GM21367 (cell line): ENCODE results near the gene RAP1B.
"Not testable (repeated sequence)": the region's sequence is repeated elsewhere in the genome, so short reads cannot be mapped to it uniquely, and the experiment has no call there.

Experiments used
- ATAC-seq: cut with Tn5 transposase; IDR thresholded peaks from one replicate; pipeline ENCODE4 v1.9.1; 2021; ENCODE audit not compliant: unreplicated experiment

Gene RAP1B

GRCh38 chr12:68632486-68632885 is 21.8 kb downstream of the RAP1B start:
- ATAC-seq: no peak

- ATAC-seq: no peak
These were observed 23.2 kb downstream of the RAP1B start for GRCh38 chr12:68633614-68634558.

GRCh38 chr12:68636268-68636667 is 25.6 kb downstream of the RAP1B start:
- ATAC-seq: no peak

- not testable (repeated sequence) for ATAC-seq
These were observed 26.7 kb downstream of the RAP1B start for GRCh38 chr12:68637439-68637838.

DNA sequence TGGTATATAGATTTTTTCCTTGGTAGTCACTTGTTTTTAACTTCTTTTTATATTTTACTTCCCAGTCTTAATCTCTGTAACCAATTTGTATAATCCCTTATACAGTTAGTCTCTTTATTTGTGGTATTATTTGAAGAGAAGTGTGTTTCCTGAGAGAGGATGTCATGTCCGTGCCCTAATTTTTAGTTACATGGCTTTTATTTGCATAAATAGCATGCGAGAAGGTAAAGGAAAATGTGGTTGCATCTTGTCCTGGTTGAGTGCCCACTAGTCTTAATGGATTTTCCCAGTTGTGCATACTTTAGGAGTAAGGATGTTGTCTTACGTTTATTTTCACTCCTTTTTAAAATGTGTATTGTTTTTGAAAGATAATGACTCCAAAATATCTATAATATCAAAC is 27.5 kb downstream of the RAP1B start:
- no peak for ATAC-seq

DNA sequence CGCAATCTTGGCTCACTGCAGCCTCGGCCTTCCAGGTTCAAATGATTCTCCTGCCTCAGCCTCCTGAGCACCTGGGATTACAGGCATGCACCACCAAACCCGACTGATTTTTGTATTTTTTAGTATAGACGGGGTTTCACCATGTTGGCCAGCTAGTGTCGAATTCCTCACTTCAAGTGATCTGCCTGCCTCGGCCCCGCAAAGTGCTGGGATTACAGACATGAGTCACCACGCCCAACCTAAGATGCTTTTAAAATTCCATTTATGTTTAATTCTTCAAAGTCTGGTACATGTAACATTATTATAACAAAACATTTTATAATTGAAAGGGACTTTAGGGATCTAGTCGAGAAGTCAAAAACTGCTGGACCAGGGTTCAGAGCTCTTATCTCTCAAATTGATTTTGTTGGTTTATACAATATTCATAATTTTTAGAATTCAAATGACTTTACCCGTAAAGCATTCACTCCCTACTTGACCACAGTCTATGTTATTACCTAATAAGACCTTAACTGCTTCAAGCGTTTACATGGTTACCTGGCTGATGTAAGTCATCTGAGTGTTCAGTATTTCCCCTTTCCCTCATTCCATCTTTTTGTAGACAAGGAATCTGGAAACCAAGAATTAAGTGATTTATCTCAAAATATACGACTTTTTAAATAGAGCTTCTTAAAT is 28.2 kb downstream of the RAP1B start:
- no peak for ATAC-seq

DNA sequence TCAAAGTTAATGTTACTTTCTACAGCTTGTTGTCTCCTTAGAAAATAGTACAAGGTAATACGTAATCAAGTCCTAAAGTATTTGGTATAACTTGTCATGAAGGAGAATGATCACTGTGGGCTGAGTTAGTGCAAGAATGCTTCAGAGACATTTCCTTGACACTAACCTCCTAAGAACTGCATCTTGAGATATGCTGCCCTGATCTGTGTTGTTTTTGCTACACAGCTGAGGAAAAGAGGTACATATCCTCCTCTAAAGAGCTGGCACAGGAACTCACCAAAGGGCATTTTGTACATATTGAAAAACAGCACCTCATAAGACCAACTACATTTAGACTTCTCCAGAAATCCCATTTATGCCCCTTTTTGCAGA is 28.7 kb downstream of the RAP1B start:
- ATAC-seq: no peak

DNA sequence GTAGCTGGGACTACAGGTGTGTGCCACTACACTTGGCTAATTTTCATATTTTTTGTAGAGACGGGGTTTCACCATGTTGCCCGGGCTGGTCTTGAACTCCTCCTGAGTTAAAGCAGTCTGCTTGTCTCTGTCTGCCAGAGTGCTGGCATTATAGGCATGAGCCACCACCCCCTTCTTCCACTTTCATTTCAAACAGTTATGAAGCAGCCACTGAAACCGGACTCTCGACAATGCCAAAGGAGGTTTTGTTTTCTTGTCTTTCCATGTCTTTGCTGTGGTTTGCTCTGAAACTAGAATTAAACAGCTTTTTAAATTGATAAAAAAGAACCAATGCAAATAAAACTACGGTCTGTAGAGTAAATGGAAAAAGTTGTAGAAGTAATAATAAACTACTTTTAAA is 30.4 kb downstream of the RAP1B start:
- ATAC-seq: peak; percentile 82

- no peak for ATAC-seq
These were observed 35.8 kb downstream of the RAP1B start for GRCh38 chr12:68646484-68646883.

- no peak for ATAC-seq
These were observed 36.8 kb downstream of the RAP1B start for GRCh38 chr12:68647507-68647906.

GRCh38 chr12:68648179-68648578 is 37.5 kb downstream of the RAP1B start:
- ATAC-seq: no peak

GRCh38 chr12:68665016-68665569 is 54.4 kb downstream of the RAP1B start:
- ATAC-seq: no peak

DNA sequence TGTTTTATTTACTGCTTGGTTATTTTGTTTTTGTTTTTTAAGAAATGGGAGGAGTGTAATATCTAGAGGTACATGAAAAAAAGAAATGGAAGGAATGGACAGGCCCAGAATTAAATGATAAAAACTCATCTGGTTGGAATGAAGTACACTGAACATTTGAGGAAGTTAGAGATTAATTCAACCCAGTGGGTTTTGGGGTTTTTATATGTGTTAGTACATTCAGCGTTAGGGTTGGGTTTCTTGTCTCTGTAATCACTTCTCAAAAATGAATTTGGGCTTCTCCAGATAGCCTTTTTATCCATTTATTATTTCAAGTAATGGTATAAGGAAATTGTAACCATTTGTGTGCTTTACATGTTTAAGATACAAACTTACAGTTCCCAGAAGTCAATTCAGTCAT is 56.6 kb downstream of the RAP1B start:
- ATAC-seq: no peak

GRCh38 chr12:68667896-68668295 is 57.2 kb downstream of the RAP1B start:
- no peak for ATAC-seq

DNA sequence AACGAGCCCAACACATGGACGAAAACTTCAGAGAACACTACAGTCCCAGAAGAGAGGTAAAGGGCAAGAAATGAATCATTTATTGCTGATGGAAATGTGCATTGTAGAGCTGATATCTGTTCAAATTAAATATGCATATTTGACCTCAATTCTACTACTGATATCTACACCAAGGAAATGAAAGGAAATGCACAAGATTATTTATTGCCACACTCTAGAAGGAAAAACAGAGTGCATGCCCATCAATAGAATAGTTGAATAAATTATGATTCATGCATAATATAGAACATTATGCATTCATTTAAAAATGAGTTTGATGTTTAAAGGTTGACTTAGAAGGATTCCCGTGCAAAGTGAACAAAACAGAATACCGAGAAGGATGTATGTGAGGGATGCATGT is 60.5 kb downstream of the RAP1B start:
- ATAC-seq: no peak

DNA sequence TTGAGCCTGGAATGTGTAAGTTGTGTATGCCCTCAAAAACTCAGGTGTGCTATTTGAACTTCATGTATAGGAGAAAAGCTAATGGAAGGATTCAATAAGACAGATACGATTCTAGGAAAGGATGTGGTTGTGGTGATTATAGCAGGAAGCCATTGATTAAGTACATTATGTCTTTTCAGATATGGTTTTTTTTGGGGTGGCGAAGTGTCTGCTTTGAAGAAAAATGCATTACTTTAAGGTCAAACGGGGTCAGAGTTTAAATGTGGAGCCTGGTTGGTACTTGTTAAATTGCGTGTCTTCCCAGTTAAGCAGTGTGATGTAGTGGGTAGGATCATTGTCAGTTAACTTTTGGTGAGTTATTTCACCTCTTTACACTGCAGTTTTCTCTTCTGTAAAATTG is 63.1 kb downstream of the RAP1B start:
- no peak for ATAC-seq

GRCh38 chr12:68674376-68674775 is 63.7 kb downstream of the RAP1B start:
- ATAC-seq: no peak

DNA sequence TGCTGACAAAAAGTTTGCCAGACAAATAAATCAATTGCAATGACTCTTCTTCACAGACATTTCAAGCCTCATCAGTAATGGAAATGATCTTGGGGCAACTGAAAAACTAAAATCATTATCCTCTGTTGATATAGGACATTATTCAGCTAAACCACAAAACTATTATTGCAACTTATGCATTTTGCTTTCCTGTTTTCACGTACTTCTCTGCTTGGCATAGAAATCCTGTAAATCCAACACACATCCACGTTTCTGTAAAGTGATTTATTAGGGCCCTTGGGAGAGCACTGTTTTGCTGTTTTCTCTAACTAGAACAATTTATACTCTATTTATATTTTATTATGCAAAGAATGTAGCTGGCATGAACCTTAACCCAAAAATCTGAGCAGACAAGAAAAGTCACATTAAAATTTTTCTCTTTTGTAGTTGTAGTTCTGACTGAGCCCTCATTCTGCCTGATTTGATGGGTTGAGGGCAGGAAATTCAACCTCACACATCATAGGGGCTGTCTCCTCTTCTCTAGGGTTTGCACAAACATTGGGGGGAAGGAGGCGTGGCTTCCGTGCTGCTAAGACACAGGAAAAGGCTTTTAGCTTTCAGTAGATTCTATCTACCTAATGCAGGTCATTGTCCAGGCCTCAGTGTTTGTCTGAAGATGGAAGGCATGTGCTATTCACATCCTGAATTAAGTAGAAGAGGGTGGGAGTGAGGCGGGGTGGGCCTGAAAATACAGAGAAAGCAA is 64.6 kb downstream of the RAP1B start:
- no peak for ATAC-seq

DNA sequence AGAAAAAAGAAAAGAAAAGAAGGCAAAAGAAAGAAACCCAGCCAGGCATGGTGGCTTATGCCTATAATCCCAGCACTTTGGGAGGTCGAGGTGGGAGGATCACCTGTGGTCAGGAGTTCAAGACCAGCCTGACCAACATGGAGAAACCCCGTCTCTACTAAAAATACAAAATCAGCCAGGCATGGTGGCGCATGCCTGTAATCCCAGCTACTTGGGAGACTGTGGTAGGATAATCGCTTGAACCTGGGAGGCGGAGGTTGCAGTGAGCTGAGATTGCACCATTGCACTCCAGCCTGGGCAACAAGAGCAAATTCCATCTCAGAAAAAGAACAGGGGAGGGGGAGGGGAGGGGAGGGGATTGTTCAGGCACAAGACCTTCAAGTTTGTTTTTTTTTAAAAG is 66.2 kb downstream of the RAP1B start:
- not testable (repeated sequence) for ATAC-seq

DNA sequence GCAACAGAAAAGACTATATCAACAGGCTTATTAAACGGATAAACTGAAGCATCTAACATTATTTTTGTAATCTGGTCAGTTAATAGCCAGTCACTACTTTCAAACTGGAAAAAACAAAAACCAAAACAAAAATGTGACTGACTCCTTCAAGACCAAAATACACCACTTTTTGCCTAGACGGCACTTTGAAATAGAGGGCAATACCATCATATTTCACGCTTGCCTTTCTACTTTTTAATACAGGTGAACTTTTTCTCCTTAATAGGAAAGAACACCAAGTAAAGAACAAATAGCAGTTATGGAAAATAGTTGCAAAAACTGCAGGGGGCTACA is 75.5 kb downstream of the RAP1B start:
- no peak for ATAC-seq
